Body of pancreas (tissue), 4 donors: ENCODE data around the gene METTL8.

ENCODE experiments used
- CTCF ChIP-seq, 7 experiments: fragments of 450-650 bp in 4 of 7; fragments of 200-600 bp in 3 of 7; sonication (generic) in 3 of 7; IDR thresholded peaks; one replicate each; pipeline ENCODE4 v1.5.1; 2016 to 2019; ENCODE audit warnings: antibody characterized with exemption in 7 of 7
- POLR2A ChIP-seq, 3 donors: fragments of 450-650 bp; IDR thresholded peaks; one replicate each; pipeline ENCODE4 v1.6.1; 2016; ENCODE audit warnings: antibody characterized with exemption in 3 of 3, mild to moderate bottlenecking in 2 of 3

GRCh38 chr2:171330155-171330956, 103.4 kb downstream of the METTL8 start:
- TF ChIP-seq CTCF (IDR thresholded peaks at IDR 0.05) (no peak), POLR2A (IDR thresholded peaks at IDR 0.05) (no peak)
